NOMO-1 treated with dmso at 0.1 percent for 144 hours (cell line): ENCODE results near the gene MARCHF9.

ENCODE experiments used
- DNase-seq: peaks from one replicate; lab custom pipeline; 2025; ENCODE audit not compliant: unreplicated experiment; lab: John Stamatoyannopoulos, UW

The MARCHF9 gene

GRCh38 chr12:57795354-57795753, 40.5 kb downstream of the MARCHF9 start:
- no peak for DNase-seq

GRCh38 chr12:57796996-57797395, 42.1 kb downstream of the MARCHF9 start:
- DNase-seq = no peak

- no peak for DNase-seq
These were observed 43.0 kb downstream of the MARCHF9 start for GRCh38 chr12:57797933-57798332.

GRCh38 chr12:57800965-57801364, 46.1 kb downstream of the MARCHF9 start:
- DNase-seq = no peak

- no peak for DNase-seq
These were observed 47.7 kb downstream of the MARCHF9 start for GRCh38 chr12:57802607-57803006.

- no peak for DNase-seq
These were observed 48.5 kb downstream of the MARCHF9 start for GRCh38 chr12:57803319-57803893.

- DNase-seq = no peak
These were observed 51.8 kb downstream of the MARCHF9 start for GRCh38 chr12:57806677-57807076.

- no peak for DNase-seq
These were observed 52.4 kb downstream of the MARCHF9 start for GRCh38 chr12:57807285-57807684.

- no peak for DNase-seq
These were observed 53.4 kb downstream of the MARCHF9 start for GRCh38 chr12:57808351-57808750.

GRCh38 chr12:57809425-57809824, 54.5 kb downstream of the MARCHF9 start:
- DNase-seq = no peak
